Gastroesophageal sphincter (tissue), 4 donors: ENCODE data around the gene BLVRA. TPM values are rescaled to one million over a fixed set of nuclear protein-coding genes. Genes with fewer than 3 reads are reported as not detected.

Experiments
- ATAC-seq: fragments of 150-250 bp; one replicate; pipeline ENCODE4 v1.9.1; 2016; ENCODE audit warnings: mild to moderate bottlenecking, moderate library complexity
- H3K27ac ChIP-seq, 4 donors: fragments of 200-600 bp; sonication (generic) in 3 of 4; 1 replicate in 3 of 4; 2 replicates in 1 of 4; pipeline ENCODE4 v1.5.1; 2016 to 2019
- H3K27me3 ChIP-seq: fragments of 200-600 bp; sonication (generic); one replicate; pipeline ENCODE4 v1.5.1; 2019
- H3K36me3 ChIP-seq, 2 donors: fragments of 200-600 bp; sonication (generic); one replicate each; pipeline ENCODE4 v1.5.1; 2019; ENCODE audit warnings: control low read depth in 1 of 2
- H3K4me1 ChIP-seq, 3 donors: fragments of 200-600 bp; sonication (generic); 1 replicate in 2 of 3; 2 replicates in 1 of 3; pipeline ENCODE4 v1.5.1; 2016 to 2019; ENCODE audit warnings: control low read depth in 2 of 3
- H3K4me3 ChIP-seq, 2 donors: fragments of 200-600 bp; sonication (generic); one replicate each; pipeline ENCODE4 v1.5.1; 2019; ENCODE audit warnings: mild to moderate bottlenecking in 1 of 2, moderate library complexity in 1 of 2
- H3K9me3 ChIP-seq, 3 donors: fragments of 200-600 bp; sonication (generic); one replicate each; pipeline ENCODE4 v1.5.1; 2017 to 2019; ENCODE audit warnings: control low read depth in 2 of 3
- CTCF ChIP-seq, 4 experiments: fragments of 200-600 bp in 2 of 4; fragments of 450-650 bp in 2 of 4; sonication (generic) in 1 of 4; IDR thresholded peaks; one replicate each; pipeline ENCODE4 v1.5.1; 2017 to 2019; ENCODE audit warnings: antibody characterized with exemption in 4 of 4, mild to moderate bottlenecking in 2 of 4, moderate library complexity in 2 of 4
- EP300 ChIP-seq: sonication (generic); formaldehyde crosslinking; IDR thresholded peaks from one replicate; pipeline ENCODE4 v1.6.1; 2017; ENCODE audit warnings: antibody characterized with exemption, mild to moderate bottlenecking
- POLR2A ChIP-seq, 2 donors: fragments of 450-650 bp; IDR thresholded peaks; one replicate each; pipeline ENCODE4 v1.6.1; 2017; ENCODE audit warnings: antibody characterized with exemption in 2 of 2, mild to moderate bottlenecking in 2 of 2, moderate library complexity in 1 of 2
- POLR2AphosphoS5 ChIP-seq: sonication (generic); formaldehyde crosslinking; IDR thresholded peaks from one replicate; pipeline ENCODE4 v1.6.1; 2017; ENCODE audit warnings: antibody characterized with exemption
- WGBS, 2 donors: methylation state at CpG; one replicate each; pipeline ENCODE4 v1.1.5; 2018; ENCODE audit warnings: low coverage in 1 of 2; 5-methylcytosine and 5-hydroxymethylcytosine counted together
- total RNA-seq, 4 donors: library from RNA; depleted of rRNA; stranded (reverse); fragments of >200 nt; gene quantifications; one replicate each; pipeline ENCODE4 v1.1.0, GENCODE V29; 2016

BLVRA gene
- total RNA-seq, 4 donors from 2014 or later: 65.6 to 113 (median 92.6) TPM

DNA sequence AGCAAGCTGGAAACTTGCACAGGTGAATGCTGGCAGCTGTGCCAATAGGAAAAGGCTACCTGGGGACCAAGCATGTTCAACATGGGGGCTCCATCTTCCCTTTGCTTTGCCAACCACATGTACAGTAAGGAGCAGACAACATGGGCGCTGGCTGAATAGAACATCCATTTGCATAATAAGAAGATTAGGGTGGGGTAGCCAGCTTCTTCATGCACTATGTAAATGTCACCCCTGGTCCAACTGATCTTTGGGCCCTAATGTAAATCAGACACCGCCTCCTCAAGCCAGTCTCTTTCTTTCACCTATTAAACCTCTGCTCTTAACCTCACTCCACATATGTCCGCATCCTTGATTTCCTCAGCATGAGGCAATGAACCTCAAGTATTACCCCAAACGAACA lies 84.8 kb downstream of the BLVRA start:
- ATAC-seq: no peak
- H3K36me3 ChIP-seq: no peaks in the 10 kb centered on the region
- H3K9me3 ChIP-seq: no peaks in the 10 kb centered on the region
- TF ChIP-seq POLR2A (IDR thresholded peaks at IDR 0.05) (no peak), POLR2AphosphoS5 (no peak), CTCF (IDR thresholded peaks at IDR 0.05) (no peak), EP300 (no peak)
- no peaks in the 10 kb centered on the region for H3K27me3 ChIP-seq
- no peak overlapping the region for H3K4me3 ChIP-seq
- peaks cover 0 to 12% (median 0%) of the 10 kb centered on the region in 3 donors for H3K4me1 ChIP-seq
- no peak overlapping the region for H3K27ac ChIP-seq
- 88 to 93% methylated on average over 4 of the region's 4 CpGs for WGBS, 2 donors

- no peaks in the 10 kb centered on the region for H3K36me3 ChIP-seq
- 84 to 100% methylated on average over 1 to 2 of the region's 2 CpGs for WGBS, 2 donors
- H3K9me3 ChIP-seq: no peaks in the 10 kb centered on the region
- no peaks in the 10 kb centered on the region for H3K27me3 ChIP-seq
- H3K4me3 ChIP-seq: no peak overlapping the region
- H3K4me1 ChIP-seq: peaks cover 0 to 3% (median 0%) of the 10 kb centered on the region in 3 donors
- no peak for ATAC-seq
- no peak for TF ChIP-seq EP300
- no peak for TF ChIP-seq POLR2AphosphoS5
- no peak for TF ChIP-seq POLR2A (IDR thresholded peaks at IDR 0.05)
- TF ChIP-seq CTCF (IDR thresholded peaks at IDR 0.05): no peak
- H3K27ac ChIP-seq: no peak overlapping the region
Observed at GRCh38 chr7:43844257-43844656, 85.8 kb downstream of the BLVRA start.

- TF ChIP-seq CTCF (IDR thresholded peaks at IDR 0.05) (no peak), POLR2AphosphoS5 (no peak), EP300 (no peak), POLR2A (IDR thresholded peaks at IDR 0.05) (no peak)
Observed at GRCh38 chr7:43844662-43845061, 86.2 kb downstream of the BLVRA start.

GRCh38 chr7:43847496-43847895 lies 89.0 kb downstream of the BLVRA start:
- 54 to 63% methylated on average over 3 of the region's 4 CpGs for WGBS, 2 donors
- H3K4me3 ChIP-seq: no peak overlapping the region
- no peak for ATAC-seq

More at GRCh38 chr7:43844662-43845061, 86.2 kb downstream of the BLVRA start:
- H3K4me1 ChIP-seq: no peaks in the 10 kb centered on the region
- WGBS, 2 donors: 100% methylated on average over 2 of the region's 2 CpGs
- H3K27me3 ChIP-seq: no peaks in the 10 kb centered on the region
- ATAC-seq: no peak
- H3K4me3 ChIP-seq: no peak overlapping the region
- no peaks in the 10 kb centered on the region for H3K9me3 ChIP-seq
- no peak overlapping the region for H3K27ac ChIP-seq
- H3K36me3 ChIP-seq: no peaks in the 10 kb centered on the region

More at GRCh38 chr7:43847496-43847895, 89.0 kb downstream of the BLVRA start:
- no peak overlapping the region for H3K27ac ChIP-seq
- H3K27me3 ChIP-seq: no peaks in the 10 kb centered on the region
- TF ChIP-seq POLR2A (IDR thresholded peaks at IDR 0.05): no peak
- TF ChIP-seq EP300: no peak
- TF ChIP-seq POLR2AphosphoS5: no peak
- no peak for TF ChIP-seq CTCF (IDR thresholded peaks at IDR 0.05)
- H3K9me3 ChIP-seq: no peaks in the 10 kb centered on the region
- H3K36me3 ChIP-seq: no peaks in the 10 kb centered on the region
- no peaks in the 10 kb centered on the region for H3K4me1 ChIP-seq
